Measurements from ENCODE around the gene GRIN2A.

- no peak for TF ChIP-seq EZH2 (IDR thresholded peaks at IDR 0.05; ENCODE audit: insufficient read depth, poor library complexity, severe bottlenecking)
- TF ChIP-seq EZH2phosphoT487 (IDR thresholded peaks at IDR 0.05; ENCODE audit: insufficient read depth, low read depth): no peak
Observed at GRCh38 chr16:10122546-10122945, 59.7 kb downstream of the GRIN2A start.

All from GM23248 (cell line).